HEK293T (cell line): ENCODE results near the gene ADAP1.

Source experiments
- BHLHE40 ChIP-seq: fragments of 450-650 bp; IDR thresholded peaks from 2 replicates; pipeline ENCODE4 v1.6.1; 2016; ENCODE audit warnings: mild to moderate bottlenecking, moderate library complexity, borderline replicate concordance
- LEF1 ChIP-seq: fragments of 450-650 bp; IDR thresholded peaks from 2 replicates; pipeline ENCODE4 v1.6.1; 2017; ENCODE audit warnings: mild to moderate bottlenecking, borderline replicate concordance
- PKNOX1 ChIP-seq: fragments of 450-650 bp; IDR thresholded peaks from 2 replicates; pipeline ENCODE4 v1.6.1; 2016
- SP1 ChIP-seq: fragments of 450-650 bp; IDR thresholded peaks from 2 replicates; pipeline ENCODE4 v1.6.1; 2017

- no peak for TF ChIP-seq PKNOX1
- TF ChIP-seq SP1: no peak
- TF ChIP-seq LEF1: no peak
- no peak for TF ChIP-seq BHLHE40
Observed at GRCh38 chr7:874031-874749, 80.3 kb downstream of the ADAP1 start.
